Activated naive CD8-positive, alpha-beta T cell treated with anti-CD3 and anti-CD28 coated beads for 36 hours (primary cell): Measurements from ENCODE around the gene GALR3. TPM values are rescaled to one million over a fixed set of nuclear protein-coding genes. Genes with fewer than 3 reads are reported as not detected.

Source experiments
- DNase-seq: peaks from one replicate; pipeline ENCODE4 v3.0.0; 2021
- H3K27ac Mint-ChIP-seq: one replicate; pipeline ENCODE4 v1.8.0; 2022; ENCODE audit warnings: mild to moderate bottlenecking, moderate library complexity, mixed read lengths
- H3K27me3 Mint-ChIP-seq: one replicate; pipeline ENCODE4 v1.8.0; 2022; ENCODE audit warnings: mild to moderate bottlenecking, mixed read lengths
- H3K36me3 Mint-ChIP-seq: one replicate; pipeline ENCODE4 v1.8.0; 2021; ENCODE audit warnings: mild to moderate bottlenecking, mixed read lengths
- H3K4me1 Mint-ChIP-seq: one replicate; pipeline ENCODE4 v1.8.0; 2021; ENCODE audit warnings: mixed read lengths
- H3K4me3 Mint-ChIP-seq: one replicate; pipeline ENCODE4 v1.8.0; 2022; ENCODE audit warnings: mild to moderate bottlenecking, moderate library complexity, mixed read lengths
- H3K9me3 Mint-ChIP-seq: one replicate; pipeline ENCODE4 v1.8.0; 2022; ENCODE audit warnings: mixed read lengths
- total RNA-seq, 2 experiments: library from RNA; stranded (reverse); gene quantifications; one replicate each; pipeline ENCODE4 v1.2.3, GENCODE V29; 2021

The GALR3 gene
- total RNA-seq, 2 experiments from 2014 or later = not detected

GRCh38 chr22:37830093-37830842 is 7.1 kb downstream of the GALR3 start:
- Mint-ChIP-seq H3K27ac (no peak overlapping the region), H3K36me3 (peaks cover 4% of the 10 kb centered on the region), H3K27me3 (peaks cover 4% of the 10 kb centered on the region), H3K4me3 (no peak overlapping the region), H3K9me3 (no peaks in the 10 kb centered on the region), H3K4me1 (no peaks in the 10 kb centered on the region)
- DNase-seq = no peak

DNA sequence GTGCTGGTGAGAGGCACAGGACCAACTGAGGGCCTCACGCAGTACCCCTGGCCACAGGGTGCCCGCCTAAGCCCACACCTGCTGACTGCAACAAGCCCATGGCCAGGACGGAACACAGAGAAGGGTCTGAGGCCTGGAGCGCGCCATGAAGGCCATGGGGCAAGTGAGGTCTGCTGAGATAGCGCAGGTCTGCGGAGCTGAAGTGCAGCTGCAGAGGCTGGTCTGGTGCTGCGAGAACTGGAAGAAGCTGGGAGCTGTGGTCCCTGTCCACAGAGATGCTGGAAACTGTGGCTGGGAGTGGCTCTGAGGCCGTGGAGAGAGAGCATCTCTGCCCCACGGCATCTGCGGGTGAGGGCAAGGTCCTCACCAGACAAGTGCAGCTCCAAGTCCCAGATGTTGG is 8.3 kb downstream of the GALR3 start:
- Mint-ChIP-seq H3K4me1 (no peaks in the 10 kb centered on the region), H3K9me3 (no peaks in the 10 kb centered on the region), H3K27me3 (no peaks in the 10 kb centered on the region), H3K27ac (no peak overlapping the region), H3K36me3 (peaks cover 4% of the 10 kb centered on the region), H3K4me3 (no peak overlapping the region)
- no peak for DNase-seq

DNA sequence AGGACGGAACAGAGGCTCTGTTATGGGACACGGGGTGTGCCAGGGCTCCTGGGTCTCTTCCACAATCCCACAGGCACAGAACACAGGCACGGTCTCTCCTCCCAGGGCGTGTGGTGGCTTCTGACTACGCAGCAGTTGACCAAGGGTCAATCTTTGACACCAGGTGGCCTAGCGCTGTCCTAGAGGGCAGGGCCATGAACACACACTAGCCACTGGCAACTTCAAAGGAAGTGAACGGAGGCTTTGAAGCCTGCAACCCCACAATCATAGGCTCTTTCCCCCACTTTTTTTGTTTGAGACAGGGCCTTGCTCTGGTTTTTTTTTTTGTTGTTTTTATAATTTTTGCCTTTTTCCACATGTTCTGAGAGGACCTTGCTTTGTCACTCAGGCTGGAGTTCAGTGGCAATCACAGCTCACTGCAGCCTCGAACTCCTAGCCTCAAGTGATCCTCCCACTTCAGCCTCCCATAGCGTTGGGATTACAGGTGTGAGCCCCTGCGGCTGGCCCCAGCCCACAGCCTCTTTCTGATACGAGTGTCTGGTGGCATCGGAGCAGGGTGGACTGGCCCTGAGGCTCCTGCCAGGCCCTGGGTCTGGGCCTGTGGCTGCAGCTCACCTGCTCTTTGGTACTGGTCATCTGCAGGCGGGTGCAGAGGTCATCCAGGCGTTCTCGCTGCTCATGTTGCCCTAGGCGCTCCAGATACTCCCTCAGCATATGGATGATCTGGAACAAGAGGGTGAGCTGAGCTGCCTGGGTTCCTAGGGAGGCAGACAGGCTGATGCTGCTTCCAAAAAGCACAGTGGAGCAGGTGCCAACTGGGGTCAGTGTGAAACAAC is 9.1 kb downstream of the GALR3 start:
- peaks cover 4% of the 10 kb centered on the region for H3K36me3 Mint-ChIP-seq
- DNase-seq = no peak
- no peaks in the 10 kb centered on the region for H3K9me3 Mint-ChIP-seq
- H3K27me3 Mint-ChIP-seq = no peaks in the 10 kb centered on the region
- no peak overlapping the region for H3K27ac Mint-ChIP-seq
- no peak overlapping the region for H3K4me3 Mint-ChIP-seq
- no peaks in the 10 kb centered on the region for H3K4me1 Mint-ChIP-seq

DNA sequence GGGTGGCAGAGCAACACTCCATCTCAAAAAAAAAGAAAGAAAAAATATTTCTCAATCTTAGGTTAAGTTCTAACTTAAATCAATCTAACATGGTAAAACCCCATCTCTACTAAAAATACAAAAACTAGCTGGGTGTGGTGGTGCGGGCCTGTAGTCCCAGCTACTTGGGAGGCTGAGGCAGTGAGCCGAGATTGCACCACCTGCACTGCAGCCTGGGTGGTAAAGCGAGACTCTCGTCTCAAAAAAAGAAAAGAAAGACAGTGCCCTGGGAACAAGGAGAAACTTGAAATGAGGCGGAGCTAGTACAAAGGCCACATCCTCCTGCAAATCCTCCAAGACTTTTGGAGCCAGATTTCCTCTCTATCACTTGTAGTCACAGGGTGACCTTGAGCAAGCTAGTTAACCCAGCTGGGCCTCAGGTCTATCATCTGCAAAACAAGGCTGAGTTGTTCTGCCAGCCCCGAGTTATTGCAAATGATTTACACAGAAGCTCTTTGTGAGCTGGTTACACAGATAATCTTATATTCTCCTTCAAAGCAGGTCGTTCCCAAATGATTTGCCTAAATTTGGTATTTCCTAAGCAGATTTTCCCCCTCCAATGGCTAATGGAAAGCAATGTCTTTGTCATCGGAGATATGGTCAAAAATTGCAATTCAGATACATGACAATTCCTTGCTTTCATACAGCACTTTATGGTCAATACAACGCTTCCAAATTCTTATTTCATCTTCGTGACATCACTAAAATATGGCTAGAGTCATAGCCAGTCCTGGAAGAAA is 19.0 kb downstream of the GALR3 start:
- no peak overlapping the region for H3K27ac Mint-ChIP-seq
- H3K36me3 Mint-ChIP-seq = peaks cover 19% of the 10 kb centered on the region
- DNase-seq = no peak
- peak overlapping the region; percentile 82 for H3K4me3 Mint-ChIP-seq
- H3K9me3 Mint-ChIP-seq = no peaks in the 10 kb centered on the region
- peaks cover 14% of the 10 kb centered on the region for H3K4me1 Mint-ChIP-seq
- no peaks in the 10 kb centered on the region for H3K27me3 Mint-ChIP-seq

DNA sequence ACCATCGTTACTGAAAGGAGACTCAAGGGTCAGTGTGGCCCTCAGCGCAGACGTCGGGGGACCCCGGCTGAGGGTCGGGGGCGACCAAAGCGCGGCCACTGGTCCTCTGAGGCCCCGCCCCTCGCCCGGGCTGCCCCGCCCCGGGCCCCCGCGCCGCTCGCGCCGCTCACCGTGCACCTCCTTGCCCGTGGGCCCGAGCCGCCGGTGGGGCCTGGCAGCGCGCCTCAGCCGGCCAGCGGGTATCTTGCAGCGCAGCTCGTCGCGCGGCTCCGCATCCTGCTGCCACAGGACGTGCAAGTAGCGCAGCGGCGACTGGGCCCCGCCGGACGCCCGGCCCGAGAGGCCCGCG is 20.5 kb downstream of the GALR3 start:
- H3K4me1 Mint-ChIP-seq = peaks cover 21% of the 10 kb centered on the region
- H3K36me3 Mint-ChIP-seq = peaks cover 31% of the 10 kb centered on the region
- no peaks in the 10 kb centered on the region for H3K9me3 Mint-ChIP-seq
- H3K4me3 Mint-ChIP-seq = peak overlapping the region; percentile 82
- H3K27ac Mint-ChIP-seq = peak overlapping the region; percentile 87
- DNase-seq = peak; percentile 65
- H3K27me3 Mint-ChIP-seq = no peaks in the 10 kb centered on the region

GRCh38 chr22:37844904-37845329 is 21.7 kb downstream of the GALR3 start:
- no peaks in the 10 kb centered on the region for H3K27me3 Mint-ChIP-seq
- peaks cover 22% of the 10 kb centered on the region for H3K4me1 Mint-ChIP-seq
- peak overlapping the region; percentile 78 for H3K4me3 Mint-ChIP-seq
- H3K9me3 Mint-ChIP-seq = no peaks in the 10 kb centered on the region
- H3K36me3 Mint-ChIP-seq = peaks cover 36% of the 10 kb centered on the region
- DNase-seq = no peak
- H3K27ac Mint-ChIP-seq = peak overlapping the region; percentile 77

DNA sequence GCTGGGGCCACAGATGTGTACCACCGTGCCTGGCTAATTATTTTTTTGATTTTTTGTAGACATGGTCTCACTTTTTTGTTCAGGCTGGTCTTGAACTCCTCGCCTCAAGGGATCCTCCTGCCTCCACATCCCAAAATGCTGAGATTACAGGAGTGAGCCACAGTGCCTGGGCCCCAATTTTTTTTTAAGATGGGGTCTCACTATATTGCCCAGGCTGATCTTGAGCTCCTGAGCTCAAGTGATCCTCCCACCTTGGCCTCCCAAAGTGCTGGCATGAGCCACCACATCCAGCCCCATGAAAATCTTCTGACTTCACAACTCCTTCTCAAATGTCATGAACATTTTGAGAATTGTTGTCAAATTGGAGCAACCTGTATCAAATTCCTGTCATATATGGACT is 23.3 kb downstream of the GALR3 start:
- Mint-ChIP-seq H3K27ac (no peak overlapping the region), H3K4me1 (peaks cover 32% of the 10 kb centered on the region), H3K4me3 (no peak overlapping the region), H3K36me3 (peaks cover 50% of the 10 kb centered on the region), H3K27me3 (no peaks in the 10 kb centered on the region), H3K9me3 (no peaks in the 10 kb centered on the region)
- DNase-seq = no peak

- Mint-ChIP-seq H3K27ac (peak overlapping the region; percentile 98), H3K27me3 (no peaks in the 10 kb centered on the region), H3K4me3 (peak overlapping the region; percentile 89), H3K4me1 (peaks cover 33% of the 10 kb centered on the region), H3K9me3 (no peaks in the 10 kb centered on the region), H3K36me3 (peaks cover 59% of the 10 kb centered on the region)
- DNase-seq = peak; percentile 25
These were observed 25.5 kb downstream of the GALR3 start for GRCh38 chr22:37848587-37849088.

GRCh38 chr22:37849089-37849751 is 26.0 kb downstream of the GALR3 start, which contains the start of gene EIF3L:
EIF3L (plus strand) TSS chr22:37849419; CDS start chr22:37849450, 31 bp downstream.
- peak within 1 kb of the TSS; percentile 89 for H3K4me3 Mint-ChIP-seq
- H3K4me1 Mint-ChIP-seq = peaks cover 36% of the 10 kb centered on the region
- H3K27me3 Mint-ChIP-seq = no peaks in the 10 kb centered on the region
- DNase-seq = peak; percentile 91
- no peaks in the 10 kb centered on the region for H3K9me3 Mint-ChIP-seq
- H3K27ac Mint-ChIP-seq = peak within 1 kb of the TSS; percentile 98
- H3K36me3 Mint-ChIP-seq = peaks cover 63% of the 10 kb centered on the region

GRCh38 chr22:37850801-37851200 is 27.6 kb downstream of the GALR3 start:
- Mint-ChIP-seq H3K27ac (peak overlapping the region; percentile 76), H3K36me3 (peaks cover 67% of the 10 kb centered on the region), H3K4me1 (peaks cover 42% of the 10 kb centered on the region), H3K9me3 (no peaks in the 10 kb centered on the region), H3K4me3 (peak overlapping the region; percentile 89), H3K27me3 (no peaks in the 10 kb centered on the region)
- no peak for DNase-seq

- Mint-ChIP-seq H3K36me3 (peaks cover 64% of the 10 kb centered on the region), H3K4me3 (peak overlapping the region; percentile 14), H3K27me3 (no peaks in the 10 kb centered on the region), H3K9me3 (no peaks in the 10 kb centered on the region), H3K27ac (no peak overlapping the region), H3K4me1 (peaks cover 39% of the 10 kb centered on the region)
- DNase-seq = no peak
These were observed 29.2 kb downstream of the GALR3 start for GRCh38 chr22:37852418-37852817.

DNA sequence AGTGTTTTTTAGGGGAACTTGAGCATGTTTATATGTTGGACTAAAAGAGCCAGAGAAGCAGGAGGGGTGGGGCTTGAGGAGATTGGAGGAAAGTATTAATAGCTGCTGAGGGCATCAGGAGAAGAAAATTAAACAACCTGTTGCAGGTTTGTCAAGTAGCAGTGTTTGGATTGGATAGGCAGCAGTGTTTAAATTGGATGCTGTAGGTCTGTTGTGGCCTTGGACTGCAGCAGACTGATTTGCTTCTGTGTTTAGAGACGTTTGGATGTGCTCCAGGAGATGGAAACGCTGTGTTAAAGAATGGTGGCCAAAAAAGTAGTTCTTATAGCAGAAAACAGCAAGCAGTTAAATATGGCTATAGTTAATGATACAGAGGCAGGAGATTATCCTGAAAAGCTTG is 31.8 kb downstream of the GALR3 start:
- peak overlapping the region; percentile 21 for H3K27ac Mint-ChIP-seq

DNA sequence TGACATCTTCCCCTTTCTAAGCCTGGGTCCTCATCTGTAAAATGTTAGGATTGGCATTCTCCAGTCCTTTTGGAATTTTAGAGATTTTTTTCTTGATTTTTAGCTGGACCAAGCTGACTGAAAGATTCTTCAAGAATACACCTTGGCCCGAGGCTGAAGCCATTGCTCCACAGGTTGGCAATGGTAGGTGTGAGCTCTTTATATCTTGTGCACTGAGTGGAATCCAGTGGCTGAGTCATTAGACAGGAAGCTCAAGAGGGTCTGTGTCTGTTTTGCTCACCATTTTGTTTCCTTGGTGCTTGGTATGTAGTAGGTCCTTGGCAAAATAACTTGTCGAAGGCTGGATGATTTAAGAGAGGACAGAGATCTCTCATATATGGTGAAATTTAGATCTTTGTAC is 32.3 kb downstream of the GALR3 start:
- Mint-ChIP-seq H3K9me3 (no peaks in the 10 kb centered on the region), H3K27me3 (no peaks in the 10 kb centered on the region), H3K27ac (no peak overlapping the region), H3K4me1 (peaks cover 31% of the 10 kb centered on the region), H3K36me3 (peaks cover 53% of the 10 kb centered on the region), H3K4me3 (no peak overlapping the region)
- no peak for DNase-seq

More for the DNA sequence above, 31.8 kb downstream of the GALR3 start:
- DNase-seq = no peak
- Mint-ChIP-seq H3K4me1 (peaks cover 33% of the 10 kb centered on the region), H3K4me3 (no peak overlapping the region), H3K27me3 (no peaks in the 10 kb centered on the region), H3K9me3 (no peaks in the 10 kb centered on the region), H3K36me3 (peaks cover 54% of the 10 kb centered on the region)

- no peak for DNase-seq
- Mint-ChIP-seq H3K9me3 (no peaks in the 10 kb centered on the region), H3K4me3 (no peak overlapping the region), H3K4me1 (peaks cover 7% of the 10 kb centered on the region), H3K27me3 (no peaks in the 10 kb centered on the region), H3K27ac (peak overlapping the region; percentile 16), H3K36me3 (peaks cover 41% of the 10 kb centered on the region)
These were observed 37.7 kb downstream of the GALR3 start for GRCh38 chr22:37860796-37861421.
